ENCODE results near the gene OSBPL8.

DNA sequence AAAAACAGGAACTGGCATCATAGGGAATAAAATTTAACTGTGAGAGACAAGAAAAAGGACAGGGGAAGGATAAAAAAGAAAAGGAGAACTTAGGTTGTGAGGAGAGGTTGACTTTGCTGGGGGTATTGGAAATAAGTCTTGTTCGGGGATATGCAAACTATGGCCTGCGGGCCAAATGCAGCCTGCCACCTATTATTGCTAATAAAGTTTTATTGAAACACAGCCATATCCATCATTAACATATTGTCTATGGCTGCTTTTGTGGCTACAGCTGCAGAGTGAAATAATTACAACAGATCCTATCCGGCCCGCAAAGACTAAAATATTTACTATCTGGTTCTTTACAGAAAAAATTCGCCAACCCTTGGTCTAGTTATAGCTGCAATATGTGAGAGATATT lies 230.0 kb downstream of the OSBPL8 start:
- TF ChIP-seq, protein P1, sequence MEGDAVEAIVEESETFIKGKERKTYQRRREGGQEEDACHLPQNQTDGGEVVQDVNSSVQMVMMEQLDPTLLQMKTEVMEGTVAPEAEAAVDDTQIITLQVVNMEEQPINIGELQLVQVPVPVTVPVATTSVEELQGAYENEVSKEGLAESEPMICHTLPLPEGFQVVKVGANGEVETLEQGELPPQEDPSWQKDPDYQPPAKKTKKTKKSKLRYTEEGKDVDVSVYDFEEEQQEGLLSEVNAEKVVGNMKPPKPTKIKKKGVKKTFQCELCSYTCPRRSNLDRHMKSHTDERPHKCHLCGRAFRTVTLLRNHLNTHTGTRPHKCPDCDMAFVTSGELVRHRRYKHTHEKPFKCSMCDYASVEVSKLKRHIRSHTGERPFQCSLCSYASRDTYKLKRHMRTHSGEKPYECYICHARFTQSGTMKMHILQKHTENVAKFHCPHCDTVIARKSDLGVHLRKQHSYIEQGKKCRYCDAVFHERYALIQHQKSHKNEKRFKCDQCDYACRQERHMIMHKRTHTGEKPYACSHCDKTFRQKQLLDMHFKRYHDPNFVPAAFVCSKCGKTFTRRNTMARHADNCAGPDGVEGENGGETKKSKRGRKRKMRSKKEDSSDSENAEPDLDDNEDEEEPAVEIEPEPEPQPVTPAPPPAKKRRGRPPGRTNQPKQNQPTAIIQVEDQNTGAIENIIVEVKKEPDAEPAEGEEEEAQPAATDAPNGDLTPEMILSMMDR (IDR thresholded peaks at IDR 0.05) = no peak
- TF ChIP-seq POLR2A (IDR thresholded peaks at IDR 0.05) (no peak), EP300 (IDR thresholded peaks at IDR 0.05; ENCODE audit: low read depth) (no peak), POLR2AphosphoS5 (IDR thresholded peaks at IDR 0.05) (no peak)

All from transverse colon (tissue), 4 donors.